HG02588 (cell line): ENCODE measurements around the gene HDGFL2.

Source experiments
- ATAC-seq: cut with Tn5 transposase; IDR thresholded peaks from one replicate; pipeline ENCODE4 v1.9.1; 2021; ENCODE audit warnings: mild to moderate bottlenecking, moderate library complexity; ENCODE audit not compliant: unreplicated experiment

HDGFL2 gene

GRCh38 chr19:4444765-4445741 is 27.0 kb upstream of the HDGFL2 start:
- ATAC-seq = no peak

- no peak for ATAC-seq
These were observed 26.0 kb upstream of the HDGFL2 start for GRCh38 chr19:4445963-4446703.

DNA sequence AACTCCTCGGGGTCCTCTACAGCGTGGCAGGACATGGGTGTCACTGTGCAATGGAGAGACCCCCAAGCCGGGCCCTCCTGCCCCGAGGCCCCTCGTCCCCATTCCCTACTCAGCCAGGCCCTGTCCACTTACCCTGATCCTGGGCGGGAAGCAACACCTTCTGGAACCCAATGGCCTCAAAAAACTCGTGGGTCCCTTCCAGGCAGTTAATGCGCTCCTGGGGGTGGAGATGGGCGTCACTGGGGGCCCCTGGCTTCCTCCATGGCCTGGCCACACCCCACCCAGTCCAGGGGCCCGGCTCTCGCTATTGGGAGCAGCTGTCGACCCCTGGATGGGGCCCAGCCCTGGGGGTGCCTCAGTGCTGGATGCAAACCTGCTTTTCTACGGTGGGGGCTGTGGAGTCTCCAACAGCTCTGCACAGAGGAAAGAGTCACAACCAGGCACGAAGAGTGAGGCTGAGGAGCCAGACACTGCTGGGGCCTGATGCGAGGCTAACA is 25.3 kb upstream of the HDGFL2 start:
- ATAC-seq = no peak

DNA sequence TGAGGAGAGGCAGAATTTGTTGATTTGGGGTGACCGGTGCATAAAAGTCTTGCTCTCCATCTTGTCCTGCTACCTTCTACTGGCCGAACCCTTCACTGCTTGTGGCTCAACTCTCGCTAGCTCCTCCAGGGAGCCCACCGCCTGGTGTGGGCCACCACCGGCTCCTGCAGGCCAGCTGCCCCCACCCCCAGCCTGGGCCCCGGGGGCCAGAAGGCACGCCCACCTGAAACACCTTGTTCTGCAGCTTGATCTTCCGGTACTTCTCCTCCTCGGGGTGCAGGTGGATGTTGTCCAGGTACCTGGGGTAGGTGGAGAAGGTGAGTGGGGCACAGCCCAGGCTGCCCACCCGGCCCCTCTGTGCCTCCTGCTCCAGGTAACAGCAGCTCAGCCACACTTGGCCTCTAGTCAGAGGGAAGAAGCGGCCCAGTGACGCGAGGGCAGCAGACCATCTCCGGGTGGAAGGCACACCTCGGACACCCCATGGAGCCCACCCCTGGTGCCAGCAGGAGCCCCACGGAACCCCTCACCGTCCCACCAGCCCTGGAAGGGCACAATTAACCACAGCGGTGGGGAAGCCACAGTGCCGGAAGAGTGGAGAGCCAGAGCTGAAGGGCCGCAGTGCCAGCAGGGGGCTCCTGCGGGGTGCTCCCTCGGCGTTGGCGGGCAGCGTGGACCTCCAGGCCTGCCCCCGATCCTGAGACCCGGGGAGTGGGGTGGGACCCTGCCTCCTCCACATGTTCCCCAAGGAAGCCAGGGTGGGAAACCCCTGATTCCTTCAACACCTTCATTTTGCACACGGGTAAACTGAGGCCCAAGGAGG is 24.6 kb upstream of the HDGFL2 start:
- ATAC-seq = no peak

DNA sequence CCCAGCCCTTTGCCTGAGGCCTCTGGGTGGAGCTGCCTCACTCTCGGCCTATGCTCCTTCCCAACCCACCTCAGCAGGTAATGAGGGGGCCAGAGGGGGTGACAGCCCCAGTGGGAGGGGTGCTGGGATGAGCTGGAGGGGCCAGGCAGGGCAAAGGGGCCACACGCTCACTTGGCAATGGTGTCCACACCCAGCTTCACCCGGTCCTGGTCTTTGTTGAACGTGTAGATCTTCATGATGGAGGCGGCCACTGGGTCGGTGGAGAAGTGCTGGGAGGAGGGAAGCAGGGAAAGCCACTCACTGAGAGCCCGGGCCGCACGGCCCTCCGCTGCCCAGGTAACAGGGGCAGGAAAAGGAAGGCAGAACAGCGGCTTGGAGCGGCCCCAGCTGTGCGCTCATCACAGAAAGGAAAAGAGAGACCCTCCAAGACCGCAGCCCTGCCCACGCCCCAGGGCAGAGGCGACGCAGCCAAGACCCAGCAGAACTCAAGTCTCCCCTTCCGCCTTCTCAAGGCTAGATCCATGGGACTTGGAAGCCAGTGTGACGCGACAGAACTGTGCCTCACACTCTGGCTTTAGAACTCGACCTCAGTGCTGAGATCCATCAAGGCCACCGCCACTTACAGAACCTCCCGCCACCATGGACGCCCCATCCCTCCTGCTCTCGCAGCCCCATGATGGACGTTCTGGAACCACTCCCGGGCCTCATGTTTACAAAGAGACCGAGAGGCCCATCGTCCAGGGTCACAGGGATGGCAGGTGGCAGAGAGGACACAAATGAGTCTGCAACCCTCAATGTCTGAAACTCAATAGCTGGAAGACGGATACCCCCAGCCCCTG is 23.7 kb upstream of the HDGFL2 start:
- ATAC-seq = no peak

DNA sequence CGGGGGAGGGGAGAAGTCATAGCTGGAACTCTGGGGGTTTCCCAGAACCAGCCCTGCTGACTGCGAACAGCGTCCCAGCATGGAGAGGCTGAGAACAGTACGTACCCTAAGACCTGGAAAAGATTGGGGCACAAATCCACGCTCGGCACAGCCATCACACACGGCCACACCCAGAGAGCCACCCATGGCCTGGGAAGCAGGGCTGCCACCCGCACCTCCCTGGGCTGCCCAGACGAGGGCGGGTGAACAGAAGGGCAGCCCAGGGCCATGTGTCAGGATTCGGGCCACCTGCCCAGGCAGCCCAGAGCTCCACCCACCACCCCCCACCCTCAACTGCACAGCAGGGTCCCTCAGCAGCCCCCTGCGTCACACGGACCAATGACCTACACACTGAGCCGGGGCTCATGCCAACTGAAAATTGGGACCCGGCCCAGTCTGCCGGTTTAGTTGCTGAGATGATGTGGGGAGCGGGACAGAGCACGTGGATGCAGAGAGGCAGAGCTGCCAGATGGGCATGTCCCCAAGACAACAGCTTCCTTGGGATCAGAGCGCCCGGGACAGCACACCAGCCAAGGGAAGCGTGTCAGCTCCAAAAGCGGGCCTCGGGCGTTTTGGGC is 23.0 kb upstream of the HDGFL2 start:
- no peak for ATAC-seq

DNA sequence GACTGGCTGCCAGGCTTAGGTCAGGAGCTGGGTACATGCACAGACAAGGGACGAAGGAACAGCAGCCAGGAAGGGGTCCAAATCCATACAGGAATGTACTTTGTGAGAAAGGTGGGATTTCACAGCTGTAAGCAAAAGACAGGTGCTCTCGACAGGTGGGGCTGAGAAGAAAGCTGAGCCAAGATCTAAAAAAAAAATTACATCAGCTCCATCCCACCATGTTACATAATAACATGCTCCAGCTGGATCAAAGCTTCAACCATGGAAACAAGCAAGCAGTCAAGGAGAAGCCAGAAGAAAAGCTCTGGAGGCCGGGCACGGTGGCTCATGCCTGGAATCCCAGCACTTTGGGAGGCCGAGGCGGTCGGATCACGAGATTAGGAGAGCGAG is 22.5 kb upstream of the HDGFL2 start:
- no peak for ATAC-seq

GRCh38 chr19:4452230-4452990 is 19.7 kb upstream of the HDGFL2 start:
- no peak for ATAC-seq

DNA sequence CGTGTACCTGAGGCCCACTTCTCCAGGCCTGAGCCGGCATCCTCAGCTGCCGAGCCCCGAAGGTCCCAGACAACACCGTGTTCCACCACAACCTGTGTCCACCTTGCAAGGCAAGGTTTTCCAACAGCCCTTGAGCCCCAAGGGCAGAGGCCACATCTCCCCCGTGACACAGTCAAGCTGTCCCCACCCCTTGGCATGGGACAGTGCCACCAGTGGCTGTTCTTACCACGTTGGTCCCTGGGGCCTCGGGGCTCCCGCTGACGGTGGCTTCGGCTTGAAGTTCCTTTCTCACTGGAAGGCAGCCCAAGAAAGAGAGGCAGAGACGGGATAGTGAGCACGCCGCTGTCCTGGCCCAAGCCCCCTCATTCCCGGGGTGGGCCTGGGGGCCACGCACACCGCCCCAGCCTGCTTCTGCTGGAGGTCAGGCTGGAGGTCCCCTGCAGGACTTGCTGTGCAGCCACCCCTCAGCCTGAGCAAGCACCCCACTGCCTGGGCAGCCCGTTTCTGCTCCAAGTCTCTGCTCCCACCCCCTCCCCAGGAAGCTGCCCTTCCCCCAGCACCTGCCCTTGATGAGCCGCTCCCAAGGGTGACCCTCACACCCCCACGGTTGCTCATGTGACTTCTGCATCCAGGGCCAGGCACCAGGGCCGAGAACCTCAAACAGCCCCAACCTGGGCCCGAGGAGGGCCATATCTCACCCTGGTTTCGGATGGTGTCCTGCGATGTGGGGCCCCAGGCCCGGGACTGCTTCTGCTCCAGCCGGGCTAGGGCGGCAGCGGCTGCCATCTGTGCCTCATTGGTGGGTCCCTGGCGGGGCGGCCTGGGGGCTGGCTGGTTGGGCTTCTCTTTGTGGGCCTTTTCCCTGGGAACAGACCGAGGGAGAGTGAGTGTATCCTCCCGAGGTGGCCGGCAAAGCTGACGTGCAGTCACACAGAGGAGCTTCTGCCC is 18.6 kb upstream of the HDGFL2 start:
- no peak for ATAC-seq

GRCh38 chr19:4454747-4455718 is 17.1 kb upstream of the HDGFL2 start:
- no peak for ATAC-seq

DNA sequence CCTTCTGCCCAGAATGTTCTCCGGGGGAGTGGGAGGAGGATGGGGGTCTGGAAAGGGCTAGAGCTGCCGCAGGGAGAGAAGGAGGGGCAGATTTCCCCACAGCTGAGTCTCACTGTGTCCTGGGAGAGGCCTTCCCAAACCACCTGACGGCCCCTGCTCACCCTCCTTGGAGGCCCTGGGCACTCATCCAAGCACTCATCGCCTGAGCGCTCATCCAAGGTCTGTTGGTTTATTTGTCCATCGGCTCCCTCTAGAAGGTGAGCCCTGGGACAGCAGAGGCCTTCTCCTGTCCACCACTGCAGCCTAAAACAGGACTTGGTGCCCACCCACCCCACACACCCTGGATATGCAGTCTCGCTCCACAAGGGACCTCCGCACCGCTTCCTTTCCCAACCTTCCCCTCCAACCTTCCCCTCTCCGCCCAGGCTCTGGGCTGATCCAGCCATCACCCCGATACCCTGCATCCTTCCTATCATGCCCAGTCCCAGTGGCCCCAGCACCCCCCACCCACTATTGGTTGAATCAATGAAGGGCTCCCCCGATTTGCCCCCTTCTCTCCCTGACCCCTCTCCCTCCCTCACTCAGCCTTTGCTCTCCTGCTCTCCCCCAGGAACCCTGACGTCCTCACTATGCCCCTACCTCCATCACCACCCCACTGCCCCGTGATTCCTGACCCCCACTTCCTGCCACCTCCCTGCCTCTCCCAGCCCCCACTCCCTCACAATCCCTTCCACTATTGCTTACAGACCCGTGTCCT is 16.2 kb upstream of the HDGFL2 start:
- ATAC-seq = no peak

- ATAC-seq = no peak
These were observed 15.6 kb upstream of the HDGFL2 start for GRCh38 chr19:4456476-4456842.

GRCh38 chr19:4456843-4457653 is 15.0 kb upstream of the HDGFL2 start:
- peak; percentile 5 for ATAC-seq

GRCh38 chr19:4457654-4458395 is 14.3 kb upstream of the HDGFL2 start, which contains the start of gene UBXN6:
Gene UBXN6 (minus strand): TSS chr19:4457794. CDS start chr19:4457697, 97 bp downstream.
- ATAC-seq = peak; percentile 84
